Kidney glomerular epithelial cell (primary cell): ENCODE results near the gene FRAT1.

Source experiments
- DNase-seq: peaks from one replicate; lab custom pipeline; 2025; lab: John Stamatoyannopoulos, UW

The FRAT1 gene

GRCh38 chr10:97307866-97308780 is 10.9 kb upstream of the FRAT1 start:
- no peak for DNase-seq

- DNase-seq, result peak; percentile 21
These were observed 7.9 kb upstream of the FRAT1 start for GRCh38 chr10:97311111-97311626.

DNA sequence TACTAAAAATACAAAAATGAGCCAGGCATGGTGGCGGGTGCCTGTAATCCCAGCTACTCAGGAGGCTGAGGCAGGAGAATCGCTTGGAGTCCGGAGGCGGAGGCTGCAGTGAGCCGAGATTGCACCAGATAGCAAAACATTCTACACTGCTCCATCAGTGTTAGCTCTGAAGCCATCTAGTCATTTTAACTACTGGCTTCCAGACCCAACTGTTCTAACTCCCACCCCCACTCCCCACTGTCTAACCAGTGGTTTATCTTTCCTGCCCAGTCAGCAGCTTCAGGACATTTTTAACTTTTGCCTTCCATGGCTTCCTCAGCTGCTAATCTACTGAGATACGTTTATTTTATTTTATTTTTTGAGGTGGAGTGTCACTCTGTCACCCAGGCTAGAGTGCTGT is 6.2 kb upstream of the FRAT1 start:
- no peak for DNase-seq

GRCh38 chr10:97314671-97315070 is 4.4 kb upstream of the FRAT1 start:
- DNase-seq, result no peak

- DNase-seq, result no peak
These were observed 804 bp downstream of the FRAT1 start for GRCh38 chr10:97319671-97320479.

DNA sequence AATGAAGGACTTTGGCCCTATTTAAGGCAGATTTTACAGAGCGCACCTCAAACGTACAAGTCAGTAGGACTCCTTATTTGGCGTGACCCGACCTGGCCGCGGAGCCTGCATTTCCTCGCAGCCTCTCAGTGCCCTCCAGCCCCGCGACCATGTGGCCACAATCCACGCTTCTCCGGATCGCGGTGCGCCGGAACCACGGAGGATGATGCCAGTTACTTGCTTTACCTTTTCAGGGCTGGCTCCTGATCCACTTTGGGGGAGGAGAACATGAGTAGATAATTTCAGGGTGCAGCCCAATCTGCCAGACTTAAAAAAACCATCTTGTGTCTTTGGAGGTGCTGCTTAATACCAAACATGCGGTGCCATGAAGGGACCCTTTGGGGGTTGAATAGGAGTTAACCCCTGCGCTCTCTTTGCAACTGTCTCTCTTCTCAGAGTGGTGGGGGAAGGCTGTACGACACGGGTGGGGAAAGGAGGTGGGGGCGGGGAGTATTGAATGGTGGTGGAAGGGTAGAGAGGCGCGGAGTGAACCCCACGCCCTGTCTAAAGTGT is 1.5 kb downstream of the FRAT1 start:
- no peak for DNase-seq

- DNase-seq, result no peak
These were observed 2.1 kb downstream of the FRAT1 start for GRCh38 chr10:97321032-97321803.

GRCh38 chr10:97321804-97322190 is 2.7 kb downstream of the FRAT1 start:
- DNase-seq, result no peak

GRCh38 chr10:97323501-97323900 is 4.4 kb downstream of the FRAT1 start:
- DNase-seq, result no peak

GRCh38 chr10:97325754-97326153 is 6.7 kb downstream of the FRAT1 start:
- DNase-seq, result no peak

DNA sequence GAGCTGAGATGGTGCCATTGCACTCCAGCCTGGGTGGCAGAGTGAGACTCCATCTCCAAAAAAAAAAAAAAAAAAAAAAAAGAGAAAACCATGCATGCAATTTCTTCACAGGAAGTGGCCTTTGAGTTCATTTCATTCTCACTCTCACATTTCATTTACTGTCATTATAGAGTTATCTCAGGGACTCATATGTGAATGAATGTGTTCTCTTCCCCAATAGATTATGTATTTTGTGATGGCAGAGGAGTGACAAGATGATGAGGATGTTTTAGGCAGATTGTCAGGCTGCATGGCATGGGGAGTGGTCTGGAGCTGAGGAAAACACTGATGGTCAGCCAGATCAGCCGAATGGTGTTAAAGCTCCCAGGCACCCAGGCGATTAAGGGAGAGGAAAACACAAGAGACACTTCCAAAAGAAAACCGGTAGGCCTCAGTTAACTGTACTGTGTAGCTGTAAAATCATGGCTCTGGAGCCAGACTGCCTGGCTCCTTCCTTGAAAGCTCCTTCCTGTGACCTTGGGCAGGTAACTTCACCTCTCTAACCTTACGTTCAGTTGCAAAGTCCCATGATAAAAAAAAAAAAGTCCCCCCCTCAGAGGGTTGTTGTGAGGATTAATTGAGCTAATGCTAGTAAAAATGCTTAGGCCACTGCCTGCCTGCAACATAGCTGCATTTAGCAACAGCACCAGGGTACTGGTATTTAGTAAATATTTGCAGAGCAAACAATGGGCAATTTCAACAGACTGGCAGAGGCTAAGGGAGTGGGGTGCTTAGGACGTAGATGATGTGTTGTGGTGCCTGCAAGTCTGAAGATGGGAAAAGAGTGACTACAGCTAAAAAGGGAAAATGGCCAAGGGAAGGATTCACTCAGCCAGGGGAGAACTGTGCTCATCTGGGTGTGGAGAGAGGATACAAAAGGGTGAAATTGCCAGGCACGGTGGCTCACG is 8.6 kb downstream of the FRAT1 start:
- no peak for DNase-seq

- DNase-seq, result no peak
These were observed 9.8 kb downstream of the FRAT1 start for GRCh38 chr10:97328646-97329453.

DNA sequence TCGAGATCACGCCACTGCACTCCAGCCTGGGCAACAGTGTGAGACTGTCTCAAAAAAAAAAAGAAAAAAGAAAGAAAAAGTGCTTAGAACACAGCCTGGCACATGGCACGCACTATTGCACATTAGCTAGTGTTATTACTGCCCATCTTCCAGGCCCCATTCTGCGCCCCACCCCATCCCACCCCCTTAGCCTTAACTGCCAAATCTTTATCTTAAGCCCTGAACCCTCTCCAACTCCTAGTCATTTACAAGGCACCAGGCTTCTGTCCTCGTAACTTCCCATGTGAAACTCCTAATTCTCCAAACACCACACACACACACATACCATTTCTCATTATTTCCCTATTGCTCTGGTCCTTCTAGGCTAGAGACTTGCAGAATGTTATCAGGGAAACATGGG is 10.7 kb downstream of the FRAT1 start:
- no peak for DNase-seq

DNA sequence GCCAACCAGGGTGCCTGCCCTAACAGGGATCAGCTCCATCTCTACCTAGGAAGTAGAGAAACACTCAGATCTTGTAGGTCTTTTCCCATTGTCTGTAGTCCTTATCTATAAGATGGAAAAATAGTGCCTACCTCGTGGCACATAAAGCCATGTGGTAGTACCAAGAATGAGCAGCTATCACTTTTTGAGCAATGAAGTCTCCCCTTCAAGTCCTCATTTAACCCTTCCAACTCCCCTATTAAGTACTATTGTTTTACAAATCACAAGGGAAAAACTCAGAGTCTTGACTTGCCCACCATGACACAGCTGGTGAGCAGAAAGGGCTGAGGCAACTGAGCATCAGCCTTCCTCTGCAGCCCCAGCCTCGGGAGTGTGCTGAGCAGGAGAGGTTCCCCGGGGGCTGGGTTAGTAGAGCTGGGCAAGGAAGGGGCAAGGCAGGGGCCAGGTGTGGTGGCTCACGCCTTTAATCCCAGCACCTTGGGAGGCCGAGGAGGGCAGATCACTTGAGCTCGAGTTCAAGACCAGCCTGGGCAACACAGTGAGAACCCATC is 12.2 kb downstream of the FRAT1 start:
- no peak for DNase-seq

GRCh38 chr10:97332591-97333350 is 13.7 kb downstream of the FRAT1 start:
- DNase-seq, result peak; percentile 74

DNA sequence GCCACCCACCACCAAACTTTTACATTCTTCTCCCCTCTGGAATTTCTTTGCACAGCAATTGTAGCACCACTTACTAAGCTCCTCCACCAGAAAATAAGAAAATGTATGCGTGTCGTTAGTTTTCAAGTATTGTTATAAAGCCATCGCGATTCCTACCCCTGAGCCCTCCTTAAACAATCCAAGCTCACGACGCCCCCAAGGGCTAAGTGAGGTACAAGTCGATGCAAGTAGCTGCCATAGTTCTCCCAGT is 14.2 kb downstream of the FRAT1 start:
- DNase-seq, result no peak

DNA sequence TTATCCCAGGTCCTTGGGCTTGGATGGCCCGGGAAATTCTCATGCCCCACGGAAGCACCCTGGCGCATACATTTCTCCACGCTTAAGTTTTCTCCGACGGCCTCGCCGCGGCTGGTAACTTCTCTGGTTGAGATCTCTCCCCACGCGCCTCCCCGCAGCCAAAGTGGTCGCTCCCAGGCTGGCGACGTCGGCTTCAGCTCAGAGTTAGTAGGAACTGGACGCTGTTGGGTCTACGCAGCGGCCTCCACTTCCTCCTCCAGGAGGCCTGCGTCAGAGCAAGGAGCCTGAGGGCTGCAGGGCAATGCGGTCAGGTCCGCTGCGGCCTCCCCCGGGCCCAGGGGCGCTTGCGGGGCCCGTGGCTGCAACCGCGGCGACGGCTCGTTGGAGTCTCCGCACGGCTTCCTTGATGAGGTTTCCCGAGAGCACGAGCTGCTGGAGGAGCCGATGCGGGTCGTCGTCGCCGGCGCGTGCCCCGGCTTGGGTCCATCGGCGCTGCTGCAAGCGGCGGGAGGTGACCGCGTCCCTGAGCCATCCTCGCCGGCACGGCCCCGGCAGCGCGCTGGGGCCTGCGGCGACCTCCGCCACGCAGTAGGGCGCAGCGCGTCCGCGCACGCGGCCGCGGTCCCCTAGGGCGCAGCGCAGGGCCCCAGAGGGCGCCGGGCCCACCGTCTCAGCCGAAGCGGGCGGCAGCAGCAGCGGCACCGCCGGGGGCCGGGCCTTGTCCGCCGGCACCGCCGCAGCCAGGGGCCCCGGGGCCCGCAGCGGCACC is 14.7 kb downstream of the FRAT1 start:
- DNase-seq, result no peak
